COLO829 (cell line): ENCODE data around the gene PKP3.

ENCODE experiments used
- DNase-seq: peaks from one replicate; pipeline ENCODE4 v3.0.0; 2012; ENCODE audit warnings: low spot score

Gene PKP3

GRCh38 chr11:444396-445144, 50.6 kb downstream of the PKP3 start:
- DNase-seq, result peak; percentile 42

GRCh38 chr11:445765-446588, 52.0 kb downstream of the PKP3 start:
- DNase-seq, result no peak

GRCh38 chr11:446891-447290, 52.9 kb downstream of the PKP3 start:
- no peak for DNase-seq

- peak; percentile 94 for DNase-seq
Measured at GRCh38 chr11:447923-448731, 54.1 kb downstream of the PKP3 start.

GRCh38 chr11:449889-450808, 56.1 kb downstream of the PKP3 start, which contains the start of gene PTDSS2:
PTDSS2 (plus strand) TSS chr11:450279; CDS start chr11:450456, 177 bp downstream.
- DNase-seq, result peak; percentile 92

GRCh38 chr11:450809-451451, 56.9 kb downstream of the PKP3 start:
- peak; percentile 36 for DNase-seq

- DNase-seq, result no peak
Measured at GRCh38 chr11:451738-452137, 57.7 kb downstream of the PKP3 start.

GRCh38 chr11:452203-452744, 58.3 kb downstream of the PKP3 start:
- DNase-seq, result no peak

- no peak for DNase-seq
Measured at GRCh38 chr11:452916-453527, 59.0 kb downstream of the PKP3 start.

- no peak for DNase-seq
Measured at GRCh38 chr11:453564-453963, 59.6 kb downstream of the PKP3 start.

GRCh38 chr11:454043-454442, 60.0 kb downstream of the PKP3 start:
- no peak for DNase-seq
